Measurements from ENCODE around the gene TMEM221. TPM values are rescaled to one million over a fixed set of nuclear protein-coding genes. Genes with fewer than 3 reads are reported as not detected.

Gene TMEM221
- total RNA-seq, 1 donor from 2014 or later, result not detected

- DNase-seq (ENCODE audit: low spot score), result no peak
Measured at GRCh38 chr19:17473041-17473440, 24.6 kb upstream of the TMEM221 start.

GRCh38 chr19:17471410-17472125 lies 23.1 kb upstream of the TMEM221 start:
- DNase-seq (ENCODE audit: low spot score), result no peak

DNA sequence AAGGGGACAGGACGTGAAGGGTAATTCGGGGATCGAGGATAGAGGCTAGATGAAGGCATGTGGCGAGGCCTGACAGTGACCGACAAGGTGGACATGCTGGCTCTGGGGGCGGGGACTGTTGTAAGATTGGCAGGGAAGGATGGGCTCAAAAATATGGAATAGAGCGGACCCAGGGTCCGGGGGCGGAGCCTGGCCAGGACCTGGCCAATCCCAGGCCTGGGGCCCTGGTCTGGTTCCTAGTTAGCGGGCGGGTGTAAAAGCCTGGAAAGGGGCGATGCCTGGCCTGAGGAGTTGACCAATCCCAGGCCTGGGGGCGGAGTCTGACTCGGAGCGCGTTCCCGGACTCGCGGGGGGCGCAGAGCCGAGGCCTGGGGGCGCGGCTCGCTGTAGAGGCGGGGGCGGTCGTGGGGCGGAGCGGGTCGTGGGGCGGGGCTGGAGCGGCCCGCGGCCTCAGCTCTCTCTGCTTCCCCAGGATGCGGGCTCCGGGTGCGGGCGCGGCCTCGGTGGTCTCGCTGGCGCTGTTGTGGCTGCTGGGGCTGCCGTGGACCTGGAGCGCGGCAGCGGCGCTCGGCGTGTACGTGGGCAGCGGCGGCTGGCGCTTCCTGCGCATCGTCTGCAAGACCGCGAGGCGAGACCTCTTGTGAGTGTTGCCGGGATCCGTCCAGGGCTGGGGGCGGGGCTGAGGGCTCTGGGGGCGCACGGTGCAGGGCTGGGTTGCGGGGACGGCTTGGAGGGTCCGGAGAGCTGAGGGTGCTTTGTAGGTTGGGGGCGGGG lies 21.8 kb upstream of the TMEM221 start, which contains the start of gene SLC27A1:
Gene SLC27A1, plus strand, starts transcription at position 457 of the 774 bp plus-strand sequence. Its CDS starts 17 bp downstream, at position 474.
- peak; percentile 100 for DNase-seq (ENCODE audit: low spot score)

- DNase-seq (ENCODE audit: low spot score), result peak; percentile 97
Measured at GRCh38 chr19:17469481-17470067, 21.1 kb upstream of the TMEM221 start.

DNA sequence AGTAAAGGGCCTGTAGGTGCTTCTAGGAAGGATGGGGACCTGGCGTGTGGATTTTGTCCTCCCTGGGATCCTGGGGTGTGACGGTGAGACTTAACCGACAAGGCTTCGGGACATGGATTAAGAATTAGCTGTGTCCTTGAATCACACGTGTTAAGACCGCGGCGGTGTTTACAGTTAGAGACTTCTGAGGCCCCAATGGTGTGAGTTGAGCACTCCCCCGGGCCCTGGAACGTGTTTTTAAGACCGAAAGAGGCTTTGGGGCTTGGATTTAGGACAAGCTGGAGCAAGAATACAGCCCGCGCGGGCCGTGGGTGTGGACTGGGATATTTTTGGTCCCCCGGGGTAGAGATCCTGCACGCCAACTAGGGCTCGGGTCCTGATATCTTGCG lies 20.6 kb upstream of the TMEM221 start:
- no peak for DNase-seq (ENCODE audit: low spot score)

GRCh38 chr19:17468302-17469091 lies 20.0 kb upstream of the TMEM221 start:
- no peak for DNase-seq (ENCODE audit: low spot score)

GRCh38 chr19:17467471-17468301 lies 19.2 kb upstream of the TMEM221 start:
- DNase-seq (ENCODE audit: low spot score), result no peak

DNA sequence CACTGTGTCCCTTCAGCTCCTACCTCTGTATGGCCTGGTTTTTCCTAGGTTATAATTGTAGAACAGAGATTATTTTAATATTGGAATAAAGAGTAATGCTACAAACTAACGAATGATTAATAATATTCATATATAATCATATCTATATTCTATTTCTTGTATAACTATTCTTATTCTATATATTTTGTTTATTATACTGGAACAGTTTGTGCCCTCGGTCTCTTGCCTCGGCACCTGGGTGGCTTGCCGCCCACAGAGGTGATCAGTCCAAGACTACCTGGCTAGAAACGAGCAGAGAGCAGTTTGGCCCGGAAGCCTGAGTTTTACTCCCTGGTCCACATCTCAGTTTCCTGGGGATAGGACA lies 18.0 kb upstream of the TMEM221 start:
- no peak for DNase-seq (ENCODE audit: low spot score)

- DNase-seq (ENCODE audit: low spot score), result no peak
Measured at GRCh38 chr19:17460372-17461230, 12.1 kb upstream of the TMEM221 start, which contains the start of gene NXNL1. Gene NXNL1, minus strand, starts transcription at chr19:17460926. Its CDS starts 57 bp downstream, at chr19:17460869.

- DNase-seq (ENCODE audit: low spot score), result no peak
Measured at GRCh38 chr19:17458970-17459369, 10.5 kb upstream of the TMEM221 start.

DNA sequence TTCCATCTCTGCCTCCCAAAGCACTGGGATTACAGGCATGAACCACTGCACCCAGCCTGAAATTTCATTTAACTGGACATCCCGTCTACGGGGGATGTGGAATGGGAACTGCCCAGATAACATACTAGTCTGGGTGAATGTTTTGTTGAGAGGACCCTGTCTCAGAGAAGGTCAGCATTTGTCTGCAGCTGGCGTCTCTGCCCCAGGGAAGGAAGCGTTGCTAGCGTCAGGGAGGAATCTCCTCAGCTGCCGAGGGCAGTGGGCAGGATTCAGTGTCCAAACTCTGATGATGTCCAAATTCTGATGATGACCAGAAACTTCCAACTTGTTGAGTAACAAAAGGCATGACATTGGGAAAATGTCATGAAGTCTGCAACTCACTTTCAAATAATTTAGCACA lies 9.1 kb upstream of the TMEM221 start:
- no peak for DNase-seq (ENCODE audit: low spot score)

GRCh38 chr19:17456127-17456526 lies 7.7 kb upstream of the TMEM221 start:
- DNase-seq (ENCODE audit: low spot score), result no peak

- no peak for DNase-seq (ENCODE audit: low spot score)
Measured at GRCh38 chr19:17455308-17456123, 7.0 kb upstream of the TMEM221 start.

GRCh38 chr19:17454576-17455071 lies 6.2 kb upstream of the TMEM221 start:
- no peak for DNase-seq (ENCODE audit: low spot score)

DNA sequence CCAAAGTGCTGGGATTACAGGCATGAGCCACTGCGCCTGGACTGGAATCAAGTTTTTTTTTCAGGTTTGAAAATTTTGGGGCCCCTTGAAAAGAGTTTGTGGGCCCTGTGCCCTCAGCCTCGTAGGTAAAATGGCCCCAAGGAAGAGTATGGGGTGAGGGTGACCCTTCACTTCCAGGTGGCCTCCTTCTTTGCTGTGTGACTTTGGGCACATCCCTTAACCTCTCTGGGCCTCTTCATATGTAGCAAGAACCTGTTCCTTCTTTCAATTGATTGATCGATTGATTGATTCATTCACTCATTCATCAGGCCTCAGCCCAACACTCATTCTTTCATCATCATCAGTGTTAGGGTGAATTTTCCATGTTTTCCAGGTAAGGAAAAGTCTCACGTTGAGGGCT lies 3.4 kb upstream of the TMEM221 start:
- no peak for DNase-seq (ENCODE audit: low spot score)

DNA sequence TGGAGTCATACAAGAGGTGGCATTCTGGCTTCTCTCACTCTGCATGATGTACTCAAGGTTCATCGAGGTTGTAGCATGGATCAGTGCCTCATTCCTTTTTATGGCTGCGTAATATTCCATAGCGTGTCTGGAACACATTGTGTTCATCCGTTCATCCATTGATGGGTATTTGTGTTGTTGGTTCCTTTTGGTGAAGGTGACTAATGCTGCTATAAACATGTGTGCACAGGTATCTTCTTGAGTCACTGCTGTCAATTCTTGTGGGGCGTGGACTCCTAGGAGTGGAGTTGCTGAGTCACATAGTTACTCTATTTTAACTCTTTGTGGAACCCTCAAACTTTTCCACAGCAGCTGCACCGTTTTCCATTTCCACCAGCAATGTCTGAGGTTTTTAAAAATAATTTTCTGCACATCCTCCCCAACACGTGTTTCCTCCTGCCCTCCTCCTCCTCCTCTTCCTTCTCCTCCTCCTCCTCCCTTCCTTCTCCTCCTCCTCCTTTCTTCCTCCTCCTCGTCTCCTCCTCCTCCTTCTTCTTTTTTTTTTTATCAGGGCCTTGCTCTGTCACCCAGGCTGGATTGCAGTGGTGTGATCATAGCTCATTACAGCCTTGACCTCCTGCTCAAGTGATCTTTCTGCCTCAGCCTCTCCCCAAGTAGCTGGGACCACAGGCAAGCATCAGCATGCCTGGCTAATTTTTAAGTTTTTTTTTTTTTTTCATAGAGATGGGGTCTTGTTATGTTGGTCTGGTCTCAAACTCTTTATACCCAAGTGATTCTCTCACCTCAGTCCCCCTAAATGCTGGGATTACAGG lies 2.0 kb upstream of the TMEM221 start:
- DNase-seq (ENCODE audit: low spot score), result no peak

DNA sequence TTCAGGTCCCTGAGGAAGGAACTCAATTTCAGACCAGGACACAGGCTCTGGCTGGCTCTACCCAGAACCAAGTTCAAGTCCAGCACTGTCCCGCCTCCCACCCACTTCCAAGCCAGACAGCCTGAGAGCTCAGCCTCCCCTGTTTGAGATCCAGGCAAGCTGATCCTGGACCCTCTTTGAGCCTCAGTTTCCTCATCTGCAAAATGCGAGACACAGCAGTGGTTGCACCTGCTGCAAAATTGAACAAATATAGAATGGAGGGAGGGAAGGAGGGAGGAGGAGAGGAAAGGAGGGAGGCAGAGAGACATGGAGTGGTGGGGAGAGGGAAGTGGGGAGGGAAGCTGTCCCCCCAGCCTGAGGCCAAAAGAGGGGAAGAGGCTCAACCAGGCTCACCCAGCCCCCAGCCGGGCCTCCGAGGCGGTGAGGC lies 751 bp downstream of the TMEM221 start:
- DNase-seq (ENCODE audit: low spot score), result no peak
